Type B pancreatic cell (in vitro differentiated cells): ENCODE results near the gene ABLIM2. TPM values are rescaled to one million over a fixed set of nuclear protein-coding genes. Genes with fewer than 3 reads are reported as not detected.

ENCODE experiments used
- DNase-seq: peaks from one replicate; pipeline ENCODE4 v3.0.0; 2021; ENCODE audit warnings: mixed read lengths; ENCODE audit not compliant: unreplicated experiment; ENCODE audit errors: extremely low spot score
- H3K27ac Mint-ChIP-seq: 2 replicates; pipeline ENCODE4 v1.8.0; 2021; ENCODE audit warnings: mild to moderate bottlenecking, mixed read lengths
- H3K27me3 Mint-ChIP-seq: 2 replicates; pipeline ENCODE4 v1.8.0; 2021; ENCODE audit warnings: mixed read lengths
- H3K36me3 Mint-ChIP-seq: 2 replicates; pipeline ENCODE4 v1.8.0; 2021; ENCODE audit warnings: mixed read lengths
- H3K4me1 Mint-ChIP-seq: one replicate; pipeline ENCODE4 v1.8.0; 2021; ENCODE audit warnings: mixed read lengths; ENCODE audit not compliant: unreplicated experiment
- H3K4me3 Mint-ChIP-seq: 2 replicates; pipeline ENCODE4 v1.8.0; 2021; ENCODE audit warnings: mild to moderate bottlenecking, mixed read lengths
- H3K9me3 Mint-ChIP-seq: 2 replicates; pipeline ENCODE4 v1.8.0; 2021; ENCODE audit warnings: mixed read lengths
- total RNA-seq: library from RNA; stranded (reverse); gene quantifications from 2 replicates; pipeline ENCODE4 v1.2.1, GENCODE V29; 2021; ENCODE audit warnings: low replicate concordance
- TF ChIP-seq, protein P1 (sequence below): fragments of 200-600 bp; sonication (generic); conservative IDR thresholded peaks from 2 replicates; pipeline ENCODE4 v1.5.0; 2021; ENCODE audit warnings: antibody characterized with exemption, mild to moderate bottlenecking

The ABLIM2 gene
- total RNA-seq, 1 donor from 2014 or later, result 2.6 TPM

DNA sequence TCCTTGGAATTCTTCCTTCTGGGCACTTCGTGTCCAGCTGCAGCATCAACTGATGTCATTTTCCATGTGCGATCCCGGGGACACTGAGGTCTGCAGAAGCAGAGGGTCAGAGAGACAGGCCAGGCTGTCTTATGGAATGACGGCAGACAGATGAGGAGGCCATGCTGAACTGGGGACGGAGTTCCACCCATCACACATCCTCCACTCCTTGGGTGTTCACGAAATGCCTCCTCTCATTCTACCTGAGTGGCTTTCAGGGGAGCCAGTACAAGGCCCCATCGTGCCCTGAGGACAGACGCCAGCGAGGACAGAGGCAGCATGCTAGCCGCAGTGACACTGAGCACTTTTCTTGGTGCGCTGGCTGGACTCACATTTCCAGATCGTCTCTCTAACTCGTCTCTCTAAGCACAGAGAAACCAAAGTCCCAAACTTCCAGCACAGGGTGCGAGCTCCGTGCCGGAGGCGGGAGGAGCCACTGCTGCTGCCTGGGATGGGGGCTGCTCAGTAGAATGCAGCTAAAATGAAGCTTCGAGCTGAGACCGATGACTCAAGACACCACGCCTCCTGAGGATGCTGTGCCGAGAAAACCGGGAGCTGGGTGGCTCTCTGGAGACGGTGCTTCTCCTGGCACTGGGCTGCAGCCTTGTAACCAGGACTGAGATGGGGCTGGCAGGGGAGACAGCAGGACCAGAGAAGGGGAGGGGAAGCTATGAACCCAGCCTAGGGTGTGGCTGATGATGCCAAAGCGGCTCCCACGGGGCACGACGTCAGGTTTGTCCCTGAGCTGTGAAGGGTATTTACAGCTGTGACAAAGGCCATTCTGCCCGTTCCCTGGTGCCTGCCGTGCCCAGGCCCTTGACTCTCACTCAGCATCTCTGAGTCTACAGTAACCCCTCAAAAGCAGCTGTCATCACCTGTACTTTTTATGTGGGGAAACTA lies 8.2 kb downstream of the ABLIM2 start:
- TF ChIP-seq, protein P1, sequence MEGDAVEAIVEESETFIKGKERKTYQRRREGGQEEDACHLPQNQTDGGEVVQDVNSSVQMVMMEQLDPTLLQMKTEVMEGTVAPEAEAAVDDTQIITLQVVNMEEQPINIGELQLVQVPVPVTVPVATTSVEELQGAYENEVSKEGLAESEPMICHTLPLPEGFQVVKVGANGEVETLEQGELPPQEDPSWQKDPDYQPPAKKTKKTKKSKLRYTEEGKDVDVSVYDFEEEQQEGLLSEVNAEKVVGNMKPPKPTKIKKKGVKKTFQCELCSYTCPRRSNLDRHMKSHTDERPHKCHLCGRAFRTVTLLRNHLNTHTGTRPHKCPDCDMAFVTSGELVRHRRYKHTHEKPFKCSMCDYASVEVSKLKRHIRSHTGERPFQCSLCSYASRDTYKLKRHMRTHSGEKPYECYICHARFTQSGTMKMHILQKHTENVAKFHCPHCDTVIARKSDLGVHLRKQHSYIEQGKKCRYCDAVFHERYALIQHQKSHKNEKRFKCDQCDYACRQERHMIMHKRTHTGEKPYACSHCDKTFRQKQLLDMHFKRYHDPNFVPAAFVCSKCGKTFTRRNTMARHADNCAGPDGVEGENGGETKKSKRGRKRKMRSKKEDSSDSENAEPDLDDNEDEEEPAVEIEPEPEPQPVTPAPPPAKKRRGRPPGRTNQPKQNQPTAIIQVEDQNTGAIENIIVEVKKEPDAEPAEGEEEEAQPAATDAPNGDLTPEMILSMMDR, result no peak
- DNase-seq, result no peak
- H3K36me3 Mint-ChIP-seq, result no peaks in the 10 kb centered on the region
- no peak overlapping the region for H3K27ac Mint-ChIP-seq
- H3K4me3 Mint-ChIP-seq, result no peak overlapping the region
- peaks cover 11% of the 10 kb centered on the region for H3K4me1 Mint-ChIP-seq
- H3K9me3 Mint-ChIP-seq, result no peaks in the 10 kb centered on the region
- peaks cover 40% of the 10 kb centered on the region for H3K27me3 Mint-ChIP-seq

DNA sequence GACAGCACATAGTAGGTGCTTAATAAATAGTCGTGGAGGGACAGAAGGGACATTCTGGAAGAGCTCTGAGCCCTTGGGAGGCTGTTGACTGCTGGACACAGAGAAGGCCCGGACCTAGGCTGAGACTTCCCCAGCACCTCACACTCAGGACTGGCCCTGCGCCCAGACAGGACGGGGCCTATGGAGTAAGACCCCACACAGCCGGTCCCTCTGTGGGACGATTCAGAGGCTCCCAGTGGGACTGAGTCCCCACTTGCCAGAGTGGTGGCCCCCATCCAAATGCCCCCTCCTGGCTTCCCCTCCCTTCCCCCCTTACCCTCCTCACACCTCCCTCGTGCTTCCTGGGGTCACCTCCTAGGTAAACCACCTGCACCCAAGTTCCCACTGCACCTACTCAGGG lies 8.9 kb downstream of the ABLIM2 start:
- Mint-ChIP-seq H3K27me3 (peaks cover 40% of the 10 kb centered on the region), H3K9me3 (no peaks in the 10 kb centered on the region), H3K4me3 (no peak overlapping the region), H3K4me1 (peaks cover 11% of the 10 kb centered on the region), H3K36me3 (no peaks in the 10 kb centered on the region), H3K27ac (no peak overlapping the region)
- TF ChIP-seq, protein P1, result no peak
- DNase-seq, result no peak

DNA sequence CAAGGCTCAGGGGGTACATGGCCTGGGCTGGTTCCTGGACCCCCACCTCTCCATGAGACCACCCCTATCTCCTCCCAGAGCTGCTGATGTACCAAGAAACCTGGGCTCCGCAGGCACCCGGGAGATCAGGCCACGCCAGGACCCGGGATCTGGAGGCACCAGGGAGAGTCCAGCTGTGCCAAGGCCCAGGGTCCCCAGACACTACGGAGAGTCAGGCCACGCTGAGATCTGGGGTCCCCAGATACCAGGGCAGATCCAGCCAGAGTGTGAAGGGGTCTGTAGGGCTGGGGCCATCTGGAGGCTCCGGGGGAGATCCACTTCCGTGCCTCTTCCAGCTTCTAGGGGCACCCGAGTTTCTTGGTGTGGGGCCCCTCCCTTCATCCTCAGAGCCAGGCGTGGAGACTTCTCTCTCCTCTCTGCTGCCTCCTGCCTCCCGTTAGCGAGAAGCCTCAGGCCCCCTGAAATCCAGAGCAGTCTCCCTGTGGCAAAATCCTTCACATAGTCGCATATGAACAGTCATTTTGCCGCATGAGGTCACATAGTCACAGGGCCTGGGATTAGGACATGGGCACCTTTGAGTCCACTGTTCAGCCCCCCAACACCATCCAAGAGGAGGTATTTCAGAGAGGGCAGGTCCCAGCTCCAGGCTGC lies 9.7 kb downstream of the ABLIM2 start:
- no peak for DNase-seq
- peaks cover 11% of the 10 kb centered on the region for H3K4me1 Mint-ChIP-seq
- no peak overlapping the region for H3K4me3 Mint-ChIP-seq
- H3K36me3 Mint-ChIP-seq, result no peaks in the 10 kb centered on the region
- H3K27me3 Mint-ChIP-seq, result peaks cover 40% of the 10 kb centered on the region
- TF ChIP-seq, protein P1, result no peak
- H3K27ac Mint-ChIP-seq, result no peak overlapping the region
- H3K9me3 Mint-ChIP-seq, result no peaks in the 10 kb centered on the region

DNA sequence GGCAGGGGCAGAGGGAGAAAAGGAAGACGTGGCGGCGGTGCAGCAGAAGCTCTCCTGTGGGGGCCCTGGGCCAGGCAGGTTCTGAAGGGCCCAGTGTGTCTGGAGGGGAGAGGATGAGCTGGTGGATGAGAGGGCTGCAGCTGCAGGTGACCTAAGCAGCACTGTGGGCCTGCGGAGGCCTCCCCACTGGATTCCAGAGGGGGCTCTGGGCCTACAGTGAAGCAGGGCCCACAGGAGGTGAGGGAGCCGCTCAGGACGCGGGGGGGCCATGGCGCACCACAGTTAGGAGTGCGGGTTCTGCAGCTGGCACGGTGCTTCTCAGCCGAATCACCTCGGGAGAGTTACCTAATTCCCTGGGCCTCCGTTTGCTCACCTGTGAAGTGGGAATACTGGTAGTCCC lies 10.5 kb downstream of the ABLIM2 start:
- Mint-ChIP-seq H3K9me3 (no peaks in the 10 kb centered on the region), H3K4me1 (peaks cover 11% of the 10 kb centered on the region), H3K27ac (no peak overlapping the region), H3K36me3 (no peaks in the 10 kb centered on the region), H3K27me3 (peaks cover 38% of the 10 kb centered on the region), H3K4me3 (no peak overlapping the region)
- DNase-seq, result no peak
- TF ChIP-seq, protein P1, result no peak

DNA sequence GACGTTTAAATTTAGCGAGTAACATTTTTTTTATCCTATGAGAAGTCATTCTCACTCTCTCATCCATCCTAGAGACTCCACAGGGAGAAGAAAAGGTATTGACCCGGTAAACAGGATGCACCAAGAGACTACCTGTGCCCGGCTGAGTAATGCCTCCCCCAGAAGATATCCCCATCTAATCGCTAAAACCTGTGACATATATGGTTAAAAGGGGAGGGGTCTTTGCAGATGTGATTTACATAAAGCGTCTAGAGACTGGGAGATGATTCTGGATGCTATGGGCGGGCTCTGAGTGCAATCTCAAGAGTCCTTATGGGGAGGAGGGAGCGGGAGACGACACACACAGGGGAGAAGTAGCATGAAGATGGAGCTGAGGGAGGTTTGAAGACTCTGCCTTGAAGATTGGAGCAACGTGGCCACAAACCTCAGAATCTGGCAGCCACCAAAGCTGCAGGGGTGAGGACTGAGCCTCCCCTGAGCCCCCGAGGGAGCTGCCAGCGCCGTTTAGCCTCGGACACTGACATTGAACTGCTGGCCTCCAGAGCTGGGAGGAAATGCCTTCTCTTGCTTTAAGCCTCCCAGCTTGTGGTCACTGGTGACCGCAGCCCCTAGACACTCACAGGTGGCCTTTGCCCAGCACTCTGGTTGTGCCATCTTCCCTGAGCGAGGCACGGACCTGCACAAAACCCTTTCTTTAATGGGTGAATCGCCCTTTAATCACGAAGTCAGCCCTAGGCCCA lies 11.2 kb downstream of the ABLIM2 start:
- Mint-ChIP-seq H3K4me3 (no peak overlapping the region), H3K27ac (no peak overlapping the region), H3K9me3 (no peaks in the 10 kb centered on the region), H3K36me3 (no peaks in the 10 kb centered on the region), H3K27me3 (peaks cover 31% of the 10 kb centered on the region), H3K4me1 (peaks cover 11% of the 10 kb centered on the region)
- TF ChIP-seq, protein P1, result no peak
- no peak for DNase-seq
